IMR-90 (cell line): Measurements from ENCODE around the gene HTR1D. TPM values are rescaled to one million over a fixed set of nuclear protein-coding genes. Genes with fewer than 3 reads are reported as not detected.
A peak's percentile ranks its signal among the peaks of the same experiment; 100 is the strongest.

Experiments
- ATAC-seq: fragments of 200-7000 bp; cut with Tn5 transposase; 2 replicates; pipeline ENCODE4 v1.9.1; 2020; ENCODE audit warnings: low read depth, mild to moderate bottlenecking, moderate library complexity
- BruUV-seq: library from RNA; stranded (reverse); fragments of 400-500 nt; replicated peaks from 2 replicates; lab custom pipeline; 2021; lab: Mats Ljungman, UMichigan
- CTCF ChIA-PET: fragments of 300-600 bp; formaldehyde crosslinking; extraction: SDS; loops from one replicate; lab custom pipeline; 2021; ENCODE audit warnings: antibody characterized with exemption; lab: Yijun Ruan, JAX
- POLR2A ChIA-PET: fragments of 300-600 bp; sonication (Branson Sonifier 250); formaldehyde crosslinking; loops from one replicate; lab custom pipeline; 2022; ENCODE audit warnings: antibody characterized with exemption; ENCODE audit not compliant: unreplicated experiment; lab: Charles Lee
- DNase-seq: peaks from one replicate; pipeline ENCODE4 v3.0.0; 2013
- H2AFZ ChIP-seq: replicated peaks from 2 replicates; pipeline ENCODE3; 2013; ENCODE audit warnings: low read length, mild to moderate bottlenecking; ENCODE audit not compliant: poor library complexity
- H2AK5ac ChIP-seq: 2 replicates; pipeline ENCODE4 v1.6.1; 2013; ENCODE audit warnings: low read depth, low read length, inconsistent platforms
- H2AK9ac ChIP-seq: replicated peaks from 2 replicates; pipeline ENCODE3; 2013; ENCODE audit warnings: mild to moderate bottlenecking, low read depth, low read length, moderate library complexity; ENCODE audit not compliant: poor library complexity
- H2BK120ac ChIP-seq: 2 replicates; pipeline ENCODE4 v1.6.1; 2013; ENCODE audit warnings: low read depth, low read length, inconsistent platforms
- H2BK15ac ChIP-seq: 3 replicates; pipeline ENCODE4 v1.6.1; 2013; ENCODE audit warnings: low read depth, low read length, inconsistent platforms
- H2BK20ac ChIP-seq: 2 replicates; pipeline ENCODE4 v1.6.1; 2013; ENCODE audit warnings: low read depth, mild to moderate bottlenecking, inconsistent platforms, low read length, moderate library complexity
- H2BK5ac ChIP-seq: 2 replicates; pipeline ENCODE4 v1.6.1; 2013; ENCODE audit warnings: mild to moderate bottlenecking, low read depth, low read length, inconsistent platforms; ENCODE audit not compliant: poor library complexity, severe bottlenecking
- H3K14ac ChIP-seq: replicated peaks from 2 replicates; pipeline ENCODE4 v1.6.1; 2013; ENCODE audit warnings: low read depth, low read length, inconsistent platforms
- H3K18ac ChIP-seq: 2 replicates; pipeline ENCODE4 v1.6.1; 2013; ENCODE audit warnings: low read depth, low read length, control low read depth
- H3K23ac ChIP-seq: 2 replicates; pipeline ENCODE4 v1.6.1; 2013; ENCODE audit warnings: low read depth, low read length, inconsistent platforms
- H3K27ac ChIP-seq: 2 replicates; pipeline ENCODE4 v1.5.1; 2013; ENCODE audit warnings: mild to moderate bottlenecking, control low read depth, low read length; ENCODE audit not compliant: insufficient read depth
- H3K27me3 ChIP-seq: 2 replicates; pipeline ENCODE4 v1.6.1; 2013; ENCODE audit warnings: low read length; ENCODE audit not compliant: control insufficient read depth, insufficient read depth
- H3K36me3 ChIP-seq: 2 replicates; pipeline ENCODE4 v1.6.1; 2013; ENCODE audit warnings: low read length, mixed read lengths; ENCODE audit not compliant: control insufficient read depth, insufficient read depth
- H3K4ac ChIP-seq: 2 replicates; pipeline ENCODE4 v1.6.1; 2013; ENCODE audit warnings: low read depth, low read length, inconsistent platforms
- H3K4me1 ChIP-seq: 2 replicates; pipeline ENCODE4 v1.6.1; 2013; ENCODE audit warnings: low read length, mixed read lengths; ENCODE audit not compliant: control insufficient read depth, insufficient read depth
- H3K4me2 ChIP-seq: 2 replicates; pipeline ENCODE4 v1.6.1; 2013; ENCODE audit warnings: low read depth, mild to moderate bottlenecking, control low read depth, low read length, moderate library complexity
- H3K4me3 ChIP-seq: 2 replicates; pipeline ENCODE4 v1.5.1; 2013; ENCODE audit warnings: low read depth, mild to moderate bottlenecking, control low read depth, low read length, moderate library complexity; ENCODE audit not compliant: insufficient read depth
- H3K56ac ChIP-seq: 2 replicates; pipeline ENCODE4 v1.6.1; 2013; ENCODE audit warnings: low read length, inconsistent platforms; ENCODE audit not compliant: insufficient read depth; ENCODE audit errors: extremely low read depth
- H3K79me1 ChIP-seq, 2 experiments: 2 replicates each; pipeline ENCODE4 v1.6.1; 2013; ENCODE audit warnings: low read length in 2 of 2, inconsistent platforms in 1 of 2, low read depth in 1 of 2
- H3K9ac ChIP-seq: 2 replicates; pipeline ENCODE4 v1.6.1; 2013; ENCODE audit warnings: low read depth, low read length, control low read depth
- H3K9me1 ChIP-seq: 2 replicates; pipeline ENCODE4 v1.6.1; 2013; ENCODE audit warnings: low read length, inconsistent platforms; ENCODE audit not compliant: insufficient read depth
- H3K9me3 ChIP-seq: 2 replicates; pipeline ENCODE4 v1.6.1; 2013; ENCODE audit warnings: low read length; ENCODE audit not compliant: control insufficient read depth, insufficient read depth
- H4K20me1 ChIP-seq: 2 replicates; pipeline ENCODE4 v1.6.1; 2013; ENCODE audit warnings: low read length, inconsistent platforms; ENCODE audit not compliant: insufficient read depth
- H4K5ac ChIP-seq: 2 replicates; pipeline ENCODE4 v1.6.1; 2013; ENCODE audit warnings: mild to moderate bottlenecking, low read depth, low read length, control low read depth
- H4K8ac ChIP-seq, 2 experiments: 2 replicates each; pipeline ENCODE4 v1.6.1; 2013; ENCODE audit warnings: low read depth in 2 of 2, low read length in 2 of 2, control low read depth in 1 of 2, inconsistent platforms in 1 of 2
- H4K91ac ChIP-seq: 2 replicates; pipeline ENCODE4 v1.6.1; 2013; ENCODE audit warnings: low read depth, low read length, inconsistent platforms; ENCODE audit not compliant: insufficient read depth
- CEBPB ChIP-seq: IDR thresholded peaks from 2 replicates; pipeline ENCODE4 v1.6.1; 2012; ENCODE audit warnings: low read depth, low read length, improper control_type of control experiment
- FOS ChIP-seq: fragments of 150-350 bp; IDR thresholded peaks from 2 replicates; pipeline ENCODE4 v1.6.1; 2016; ENCODE audit warnings: low read depth, low read length
- MAFK ChIP-seq: IDR thresholded peaks from 2 replicates; pipeline ENCODE4 v1.6.1; 2012; ENCODE audit warnings: low read depth, low read length, improper control_type of control experiment
- MAZ ChIP-seq: IDR thresholded peaks from 2 replicates; pipeline ENCODE4 v1.6.1; 2012; ENCODE audit warnings: low read depth, mild to moderate bottlenecking, low read length, improper control_type of control experiment, moderate library complexity, borderline replicate concordance
- MXI1 ChIP-seq: IDR thresholded peaks from 2 replicates; pipeline ENCODE4 v1.6.1; 2012; ENCODE audit warnings: low read depth, mild to moderate bottlenecking, low read length, moderate library complexity, borderline replicate concordance
- NFE2L2 ChIP-seq: fragments of 150-350 bp; IDR thresholded peaks from 2 replicates; pipeline ENCODE4 v1.6.1; 2016; ENCODE audit warnings: low read depth, mild to moderate bottlenecking, low read length
- POLR2A ChIP-seq: IDR thresholded peaks from 2 replicates; pipeline ENCODE4 v1.6.1; 2012; ENCODE audit warnings: mild to moderate bottlenecking, low read depth, low read length
- RFX5 ChIP-seq: IDR thresholded peaks from 2 replicates; pipeline ENCODE4 v1.8.0; 2012; ENCODE audit warnings: low read depth, mild to moderate bottlenecking, low read length, moderate library complexity
- SMC3 ChIP-seq: fragments of 150-350 bp; IDR thresholded peaks from 2 replicates; pipeline ENCODE4 v1.6.1; 2016; ENCODE audit warnings: low read depth, mild to moderate bottlenecking, antibody characterized with exemption, low read length, moderate library complexity
- USF2 ChIP-seq: fragments of 150-350 bp; IDR thresholded peaks from 2 replicates; pipeline ENCODE4 v1.6.1; 2017; ENCODE audit warnings: mild to moderate bottlenecking, antibody characterized with exemption, low read length, low read depth
- WGBS, 2 experiments: methylation state at CpG; one replicate each; pipeline versions ENCODE4 v1.1.5 to v1.1.7; 2013; ENCODE audit warnings: missing lambda C conversion rate in 2 of 2; ENCODE audit not compliant: insufficient read length in 1 of 2; ENCODE audit errors: extremely low coverage in 2 of 2; 5-methylcytosine and 5-hydroxymethylcytosine counted together
- dilution Hi-C: fragments of 300-500 bp; cut with HindIII; formaldehyde crosslinking; loops from one replicate; pipeline ENCODE4 v1.14.3; 2018; ENCODE audit warnings: low sequenced_read_pairs; ENCODE audit not compliant: unreplicated experiment
- in situ Hi-C: fragments of 300-500 bp; cut with MboI; formaldehyde crosslinking; loops from 3 replicates; pipeline ENCODE4 v1.14.3; 2019; ENCODE audit warnings: low sequenced_read_pairs, inconsistent platforms, mixed read lengths
- intact Hi-C: fragments of 100-400 bp; cut with micrococcal nuclease; formaldehyde crosslinking; loops from 2 replicates; pipeline ENCODE4 v1.10.0; 2022
- polyA plus RNA-seq, 3 experiments: library from polyadenylated mRNA; depleted of rRNA; stranded (reverse); fragments of >200 nt; gene quantifications; 2 replicates each; pipeline ENCODE4 v1.2.3, GENCODE V29; 2012; ENCODE audit warnings: low replicate concordance in 1 of 3
- total RNA-seq: library from RNA; depleted of rRNA; stranded (reverse); fragments of >200 nt; gene quantifications from 2 replicates; pipeline ENCODE4 v1.2.3, GENCODE V29; 2012

HTR1D gene
- total and polyA plus RNA-seq, 2 of the 4 experiments (the other 2 are of a cell fraction) = 0.03 to 0.18 TPM

GRCh38 chr1:23193391-23194118, 23.7 kb downstream of the HTR1D start:
- H3K4me3 ChIP-seq = no peak overlapping the region
- H2BK5ac ChIP-seq = peak overlapping the region; percentile 93
- dilution Hi-C loops (no loop called here), intact Hi-C loops (no loop called here), in situ Hi-C loops (no loop called here)
- peak overlapping the region; percentile 11; the same call in 1 of the 2 replicates for H3K56ac ChIP-seq
- H2AK9ac ChIP-seq = peak overlapping the region; percentile 34
- peak overlapping the region; percentile 4; the same call in 1 of the 2 replicates for H3K27ac ChIP-seq
- H3K9me1 ChIP-seq = peaks cover 23% of the 10 kb centered on the region
- H2BK120ac ChIP-seq = peak overlapping the region; percentile 95
- H3K9ac ChIP-seq = no peak overlapping the region
- no peaks in the 10 kb centered on the region for H3K27me3 ChIP-seq
- WGBS, 2 experiments = 98% methylated on average over 13 of the region's 27 CpGs; no CpG with 5 or more reads in 1 of the 2 experiments
- H4K8ac ChIP-seq = peak overlapping the region; percentile 5 to 92; a peak in 3 of 4 replicates
- peak overlapping the region; percentile 82 for H3K14ac ChIP-seq
- ATAC-seq = no peak
- peak overlapping the region; percentile 96 for H2BK20ac ChIP-seq
- peak overlapping the region; percentile 95 for H3K4ac ChIP-seq
- H2AFZ ChIP-seq = peak overlapping the region; percentile 14
- H3K23ac ChIP-seq = peak overlapping the region; percentile 69
- H4K20me1 ChIP-seq = no peaks in the 10 kb centered on the region
- H3K9me3 ChIP-seq = no peaks in the 10 kb centered on the region
- peaks cover 21% of the 10 kb centered on the region for H3K4me1 ChIP-seq
- no peak overlapping the region for H3K4me2 ChIP-seq
- peak overlapping the region; percentile 90 for H4K91ac ChIP-seq
- no peak for DNase-seq
- peak overlapping the region; percentile 99 for H2AK5ac ChIP-seq
- peak overlapping the region; percentile 86 for H2BK15ac ChIP-seq
- peaks cover 0 to 19% of the 10 kb centered on the region in 2 experiments; a peak in 2 of 4 replicates for H3K79me1 ChIP-seq
- CTCF ChIA-PET = interaction anchor here (2.8 kb wide), 1 partner anchor 9 kb away, joined by 24 read pairs; no protein-coding TSS in a partner anchor
- no peak for TF ChIP-seq MAZ
- TF ChIP-seq CEBPB = no peak
- TF ChIP-seq MAFK = no peak
- TF ChIP-seq RFX5 = no peak
- no peak for TF ChIP-seq FOS
- TF ChIP-seq MXI1 = no peak
- TF ChIP-seq SMC3 = no peak
- no peak for TF ChIP-seq NFE2L2
- TF ChIP-seq USF2 = no peak
- no peak for TF ChIP-seq POLR2A
- POLR2A ChIA-PET = no interaction called here
- peak overlapping the region; percentile 77 for H4K5ac ChIP-seq
- BruUV-seq = no TSS peak
- peak overlapping the region; percentile 67 for H3K18ac ChIP-seq
- no peaks in the 10 kb centered on the region for H3K36me3 ChIP-seq
